SK-N-SH (cell line): ENCODE results near the gene NPC2. TPM values are rescaled to one million over a fixed set of nuclear protein-coding genes. Genes with fewer than 3 reads are reported as not detected.

Experiments
- CTCF ChIA-PET: fragments of 300-600, 350-600 bp; formaldehyde crosslinking; extraction: SDS; loops from one replicate; lab custom pipeline; 2021; lab: Yijun Ruan, JAX
- POLR2A ChIA-PET: fragments of 350-600 bp; sonication (Branson Sonifier 250); formaldehyde crosslinking; extraction: SDS; loops from one replicate; lab custom pipeline; 2020; ENCODE audit warnings: antibody characterized with exemption, inconsistent platforms; lab: Yijun Ruan, JAX
- DNase-seq: peaks from one replicate; pipeline ENCODE4 v3.0.0; 2012
- H2AFZ ChIP-seq: fragments of 200-600 bp; sonication (generic); 2 replicates; pipeline ENCODE4 v1.8.1; 2016; ENCODE audit warnings: antibody characterized with exemption, mild to moderate bottlenecking, low read depth
- H3F3A ChIP-seq: fragments of 200-600 bp; sonication (generic); replicated peaks from 2 replicates; pipeline ENCODE3; 2016; ENCODE audit warnings: antibody characterized with exemption, mild to moderate bottlenecking; ENCODE audit not compliant: insufficient read depth
- H3K27ac ChIP-seq, 2 experiments: fragments of 200-500 bp in 1 of 2; fragments of 200-600 bp in 1 of 2; sonication (Bioruptor generic) in 1 of 2; sonication (generic), shearing (Covaris generic) in 1 of 2; 2 replicates each; pipeline versions ENCODE4 v1.5.1 to v1.6.1; 2014 to 2016; ENCODE audit warnings: low read depth in 2 of 2, inconsistent platforms in 1 of 2, low read length in 1 of 2, mild to moderate bottlenecking in 1 of 2, mixed read lengths in 1 of 2
- H3K27me3 ChIP-seq: fragments of 200-600 bp; sonication (generic), shearing (Covaris generic); 2 replicates; pipeline ENCODE4 v1.6.1; 2016; ENCODE audit warnings: mixed run types; ENCODE audit not compliant: insufficient read depth
- H3K36me3 ChIP-seq, 2 experiments: fragments of 200-500 bp in 1 of 2; fragments of 200-600 bp in 1 of 2; sonication (Bioruptor generic) in 1 of 2; sonication (generic) in 1 of 2; replicated peaks in 1 of 2; 2 replicates each; pipeline versions ENCODE3 to v1.5.1; 2014 to 2016; ENCODE audit warnings: low read length in 1 of 2, mild to moderate bottlenecking in 1 of 2; ENCODE audit not compliant: insufficient read depth in 2 of 2, control insufficient read depth in 1 of 2
- H3K4me1 ChIP-seq, 2 experiments: fragments of 200-500 bp in 1 of 2; fragments of 200-600 bp in 1 of 2; sonication (Bioruptor generic) in 1 of 2; sonication (generic), shearing (Covaris generic) in 1 of 2; 2 replicates each; pipeline versions ENCODE4 v1.5.1 to v1.6.1; 2014 to 2016; ENCODE audit warnings: low read depth in 1 of 2, low read length in 1 of 2, mixed run types in 1 of 2; ENCODE audit not compliant: insufficient read depth in 2 of 2, control insufficient read depth in 1 of 2
- H3K4me2 ChIP-seq: fragments of 200-600 bp; sonication (generic), shearing (Covaris generic); 2 replicates; pipeline ENCODE4 v1.6.1; 2017; ENCODE audit warnings: mixed run types
- H3K4me3 ChIP-seq, 2 experiments: fragments of 200-500 bp in 1 of 2; fragments of 200-600 bp in 1 of 2; sonication (Bioruptor generic) in 1 of 2; sonication (generic), shearing (Covaris generic) in 1 of 2; 2 replicates each; pipeline versions ENCODE4 v1.5.1 to v1.8.1; 2014 to 2016; ENCODE audit warnings: low read depth in 2 of 2, inconsistent platforms in 1 of 2, low read length in 1 of 2, mild to moderate bottlenecking in 1 of 2, mixed read lengths in 1 of 2, moderate library complexity in 1 of 2
- H3K79me2 ChIP-seq: fragments of 200-600 bp; sonication (generic); 2 replicates; pipeline ENCODE4 v1.8.1; 2017; ENCODE audit warnings: mild to moderate bottlenecking; ENCODE audit not compliant: insufficient read depth
- H3K9ac ChIP-seq: fragments of 200-600 bp; sonication (generic); 2 replicates; pipeline ENCODE4 v1.6.1; 2017; ENCODE audit warnings: mixed run types
- H3K9me2 ChIP-seq: fragments of 200-600 bp; sonication (generic); 2 replicates; pipeline ENCODE4 v1.6.1; 2017; ENCODE audit warnings: mixed run types
- H3K9me3 ChIP-seq: fragments of 200-600 bp; sonication (generic); 2 replicates; pipeline ENCODE4 v1.6.1; 2017; ENCODE audit warnings: mixed run types, mild to moderate bottlenecking, moderate library complexity
- H4K20me1 ChIP-seq: fragments of 200-600 bp; sonication (generic); 2 replicates; pipeline ENCODE4 v1.6.1; 2017; ENCODE audit warnings: mild to moderate bottlenecking, mixed run types; ENCODE audit not compliant: insufficient read depth
- CHD2 ChIP-seq: fragments of 150-350 bp; IDR thresholded peaks from 2 replicates; pipeline ENCODE4 v1.6.1; 2018; ENCODE audit warnings: low read length; ENCODE audit not compliant: partially characterized antibody
- ELF1 ChIP-seq: IDR thresholded peaks from 2 replicates; pipeline ENCODE4 v1.4.0; 2012
- EP300 ChIP-seq, 2 experiments: IDR thresholded peaks; 2 replicates each; pipeline versions ENCODE4 v1.4.0 to v1.6.1; 2012; ENCODE audit warnings: borderline replicate concordance in 1 of 2, low read depth in 1 of 2, low read length in 1 of 2
- EZH2phosphoT487 ChIP-seq: fragments of 200-600 bp; sonication (generic); IDR thresholded peaks from 2 replicates; pipeline ENCODE4 v1.6.1; 2017; ENCODE audit warnings: low read depth, mixed run types, mild to moderate bottlenecking, antibody characterized with exemption, moderate library complexity, borderline replicate concordance
- FOXJ3 ChIP-seq: sonication (generic); formaldehyde crosslinking; IDR thresholded peaks from 2 replicates; pipeline ENCODE4 v1.5.1; 2020; ENCODE audit warnings: mild to moderate bottlenecking, missing genetic modification reagents
- GABPA ChIP-seq: IDR thresholded peaks from 2 replicates; pipeline ENCODE4 v1.4.0; 2012; ENCODE audit warnings: low read depth, mild to moderate bottlenecking
- GATA2 ChIP-seq: sonication (generic); formaldehyde crosslinking; IDR thresholded peaks from 2 replicates; pipeline ENCODE4 v1.5.0; 2020; ENCODE audit warnings: mild to moderate bottlenecking, missing genetic modification reagents
- JUND ChIP-seq: IDR thresholded peaks from 2 replicates; pipeline ENCODE4 v1.4.0; 2012
- NFIC ChIP-seq: IDR thresholded peaks from 2 replicates; pipeline ENCODE4 v1.4.0; 2012; ENCODE audit warnings: borderline replicate concordance
- RAD21 ChIP-seq: IDR thresholded peaks from 2 replicates; pipeline ENCODE4 v1.6.1; 2012; ENCODE audit warnings: mild to moderate bottlenecking, low read length
- RCOR1 ChIP-seq: fragments of 150-350 bp; IDR thresholded peaks from 2 replicates; pipeline ENCODE4 v1.6.1; 2017; ENCODE audit warnings: antibody characterized with exemption, low read length
- RFX5 ChIP-seq: IDR thresholded peaks from 2 replicates; pipeline ENCODE4 v1.6.1; 2012; ENCODE audit warnings: mild to moderate bottlenecking, improper control_type of control experiment, low read length
- SIN3A ChIP-seq: IDR thresholded peaks from 2 replicates; pipeline ENCODE4 v1.6.1; 2012; ENCODE audit warnings: low read depth, mild to moderate bottlenecking, low read length, moderate library complexity, borderline replicate concordance
- SMC3 ChIP-seq: IDR thresholded peaks from 2 replicates; pipeline ENCODE4 v1.6.1; 2012; ENCODE audit warnings: low read depth, low read length, improper control_type of control experiment
- USF1 ChIP-seq: IDR thresholded peaks from 2 replicates; pipeline ENCODE4 v1.4.0; 2012; ENCODE audit warnings: low read depth, borderline replicate concordance
- WGBS: methylation state at CpG from one replicate; pipeline ENCODE4 v1.1.6; 2017; ENCODE audit warnings: low lambda C conversion rate; 5-methylcytosine and 5-hydroxymethylcytosine counted together
- polyA plus RNA-seq, 3 experiments: library from polyadenylated mRNA; depleted of rRNA; stranded (reverse); fragments of >200 nt; gene quantifications; 2 replicates each; pipeline ENCODE4 v1.2.3, GENCODE V29; 2012
- TF ChIP-seq, protein P1 (sequence below): IDR thresholded peaks from 2 replicates; pipeline ENCODE4 v1.6.1; 2012; ENCODE audit warnings: mild to moderate bottlenecking, low read depth, low read length, moderate library complexity
- TF ChIP-seq, protein P2 (sequence below): fragments of 150-350 bp; IDR thresholded peaks from 2 replicates; pipeline ENCODE4 v1.6.1; 2016; ENCODE audit warnings: mild to moderate bottlenecking, low read depth, low read length
- TF ChIP-seq, protein P3 (sequence below): fragments of 150-350 bp; IDR thresholded peaks from 2 replicates; pipeline ENCODE4 v1.6.1; 2017; ENCODE audit warnings: antibody characterized with exemption, low read length, low read depth, borderline replicate concordance
- TF ChIP-seq, protein P4 (sequence below): IDR thresholded peaks from 2 replicates; pipeline ENCODE4 v1.4.0; 2012; ENCODE audit warnings: low read depth

The NPC2 gene
- polyA plus RNA-seq, 1 of the 3 experiments (the other 2 are of a cell fraction), result 522 TPM

- TF ChIP-seq, protein P1, sequence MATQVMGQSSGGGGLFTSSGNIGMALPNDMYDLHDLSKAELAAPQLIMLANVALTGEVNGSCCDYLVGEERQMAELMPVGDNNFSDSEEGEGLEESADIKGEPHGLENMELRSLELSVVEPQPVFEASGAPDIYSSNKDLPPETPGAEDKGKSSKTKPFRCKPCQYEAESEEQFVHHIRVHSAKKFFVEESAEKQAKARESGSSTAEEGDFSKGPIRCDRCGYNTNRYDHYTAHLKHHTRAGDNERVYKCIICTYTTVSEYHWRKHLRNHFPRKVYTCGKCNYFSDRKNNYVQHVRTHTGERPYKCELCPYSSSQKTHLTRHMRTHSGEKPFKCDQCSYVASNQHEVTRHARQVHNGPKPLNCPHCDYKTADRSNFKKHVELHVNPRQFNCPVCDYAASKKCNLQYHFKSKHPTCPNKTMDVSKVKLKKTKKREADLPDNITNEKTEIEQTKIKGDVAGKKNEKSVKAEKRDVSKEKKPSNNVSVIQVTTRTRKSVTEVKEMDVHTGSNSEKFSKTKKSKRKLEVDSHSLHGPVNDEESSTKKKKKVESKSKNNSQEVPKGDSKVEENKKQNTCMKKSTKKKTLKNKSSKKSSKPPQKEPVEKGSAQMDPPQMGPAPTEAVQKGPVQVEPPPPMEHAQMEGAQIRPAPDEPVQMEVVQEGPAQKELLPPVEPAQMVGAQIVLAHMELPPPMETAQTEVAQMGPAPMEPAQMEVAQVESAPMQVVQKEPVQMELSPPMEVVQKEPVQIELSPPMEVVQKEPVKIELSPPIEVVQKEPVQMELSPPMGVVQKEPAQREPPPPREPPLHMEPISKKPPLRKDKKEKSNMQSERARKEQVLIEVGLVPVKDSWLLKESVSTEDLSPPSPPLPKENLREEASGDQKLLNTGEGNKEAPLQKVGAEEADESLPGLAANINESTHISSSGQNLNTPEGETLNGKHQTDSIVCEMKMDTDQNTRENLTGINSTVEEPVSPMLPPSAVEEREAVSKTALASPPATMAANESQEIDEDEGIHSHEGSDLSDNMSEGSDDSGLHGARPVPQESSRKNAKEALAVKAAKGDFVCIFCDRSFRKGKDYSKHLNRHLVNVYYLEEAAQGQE, result no peak
- peak; percentile 70 for TF ChIP-seq CHD2
- no peak; the same call in 1 of the 2 replicates for TF ChIP-seq GABPA
- TF ChIP-seq EZH2phosphoT487, result no peak
- TF ChIP-seq, protein P2, sequence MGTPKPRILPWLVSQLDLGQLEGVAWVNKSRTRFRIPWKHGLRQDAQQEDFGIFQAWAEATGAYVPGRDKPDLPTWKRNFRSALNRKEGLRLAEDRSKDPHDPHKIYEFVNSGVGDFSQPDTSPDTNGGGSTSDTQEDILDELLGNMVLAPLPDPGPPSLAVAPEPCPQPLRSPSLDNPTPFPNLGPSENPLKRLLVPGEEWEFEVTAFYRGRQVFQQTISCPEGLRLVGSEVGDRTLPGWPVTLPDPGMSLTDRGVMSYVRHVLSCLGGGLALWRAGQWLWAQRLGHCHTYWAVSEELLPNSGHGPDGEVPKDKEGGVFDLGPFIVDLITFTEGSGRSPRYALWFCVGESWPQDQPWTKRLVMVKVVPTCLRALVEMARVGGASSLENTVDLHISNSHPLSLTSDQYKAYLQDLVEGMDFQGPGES, result peak; percentile 69
- 0 out of 2 replicates have a peak, but pooled peaks have one; percentile 45 for TF ChIP-seq USF1
- TF ChIP-seq RFX5, result no peak; the same call in 1 of the 2 replicates
- TF ChIP-seq RCOR1, result no peak
- TF ChIP-seq JUND, result no peak
- no peak for TF ChIP-seq GATA2
- TF ChIP-seq, all 33 proteins: peak for 11
Measured at GRCh38 chr14:74493343-74494261, 497 bp upstream of the NPC2 start, which contains the start of gene ISCA2 (continued).

DNA sequence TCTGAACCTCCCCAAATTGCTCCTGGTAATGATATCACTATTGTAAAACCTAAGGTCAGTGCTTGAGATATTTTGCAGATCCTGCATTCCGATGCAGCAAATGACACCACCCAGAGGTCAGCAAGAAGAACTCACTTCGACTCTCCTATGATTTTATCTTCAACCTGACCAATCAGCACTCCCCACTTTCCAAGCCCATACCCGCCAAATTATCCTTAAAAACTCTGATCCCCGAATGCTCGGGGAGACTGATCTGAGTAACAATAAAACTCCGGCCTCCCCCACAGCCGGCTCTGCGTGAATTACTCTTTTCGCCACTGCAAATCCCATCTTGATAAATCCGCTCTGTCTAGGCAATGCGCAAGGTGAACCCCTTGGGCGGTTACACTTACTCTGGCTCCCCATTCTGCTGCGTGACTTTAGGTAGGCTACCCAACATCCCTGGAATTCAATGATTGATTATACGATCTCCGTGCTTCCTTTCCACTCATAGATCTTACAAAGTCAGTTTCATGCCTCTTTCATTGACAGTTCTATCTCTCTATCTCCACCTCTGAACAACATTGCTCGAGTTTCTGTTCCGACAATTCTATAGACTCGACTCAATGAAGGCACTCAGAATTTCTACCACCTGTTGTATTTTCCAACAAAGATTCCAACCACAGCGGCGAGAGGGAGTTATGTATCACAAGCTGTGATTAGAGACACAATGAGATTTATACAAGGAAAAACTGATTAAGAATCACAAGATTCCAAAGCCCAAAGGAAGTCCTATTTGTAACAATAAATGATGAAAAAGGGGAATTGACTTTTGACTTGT lies 939 bp downstream of the NPC2 start:
- POLR2A ChIA-PET, result interaction anchor here (1.1 kb wide), 1 partner anchor 66 kb away, joined by 3 read pairs; no protein-coding TSS in a partner anchor
- Histone ChIP-seq H2AFZ (peak overlapping the region; percentile 92), H3K4me1 (peaks cover 13 to 20% of the 10 kb centered on the region in 2 experiments; a peak in 3 of 4 replicates), H3K27ac (peak overlapping the region in 1 of 2 experiments; percentile 80; a peak in 2 of 4 replicates), H3K9me2 (no peaks in the 10 kb centered on the region), H3K4me2 (peak overlapping the region; percentile 96), H3K9ac (peak overlapping the region; percentile 74; the same call in 1 of the 2 replicates), H4K20me1 (no peaks in the 10 kb centered on the region), H3K79me2 (peaks cover 53% of the 10 kb centered on the region), H3K36me3 (peaks cover 0 to 9% of the 10 kb centered on the region in 2 experiments), H3K9me3 (no peaks in the 10 kb centered on the region), H3K4me3 (peak overlapping the region; percentile 87 to 91), H3F3A (peaks cover 49% of the 10 kb centered on the region), H3K27me3 (no peaks in the 10 kb centered on the region)
- CTCF ChIA-PET, result interaction anchor here (1.0 to 11.1 kb wide), 4 partner anchors 10 to 130 kb away, joined by 3 to 126 read pairs (median 5); partner anchors contain the start of gene LTBP2
- no peak for DNase-seq
- 22% methylated on average over 20 of the region's 20 CpGs for WGBS
- TF ChIP-seq, protein P3, sequence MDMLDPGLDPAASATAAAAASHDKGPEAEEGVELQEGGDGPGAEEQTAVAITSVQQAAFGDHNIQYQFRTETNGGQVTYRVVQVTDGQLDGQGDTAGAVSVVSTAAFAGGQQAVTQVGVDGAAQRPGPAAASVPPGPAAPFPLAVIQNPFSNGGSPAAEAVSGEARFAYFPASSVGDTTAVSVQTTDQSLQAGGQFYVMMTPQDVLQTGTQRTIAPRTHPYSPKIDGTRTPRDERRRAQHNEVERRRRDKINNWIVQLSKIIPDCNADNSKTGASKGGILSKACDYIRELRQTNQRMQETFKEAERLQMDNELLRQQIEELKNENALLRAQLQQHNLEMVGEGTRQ, result no peak
- TF ChIP-seq NFIC, result no peak
- TF ChIP-seq SIN3A, result 0 out of 2 replicates have a peak, but pooled peaks have one; percentile 15
- no peak for TF ChIP-seq EP300 (IDR thresholded peaks at IDR 0.05; ENCODE audit: borderline replicate concordance in 1 of 2, low read depth in 1 of 2, low read length in 1 of 2)
- TF ChIP-seq, protein P4, sequence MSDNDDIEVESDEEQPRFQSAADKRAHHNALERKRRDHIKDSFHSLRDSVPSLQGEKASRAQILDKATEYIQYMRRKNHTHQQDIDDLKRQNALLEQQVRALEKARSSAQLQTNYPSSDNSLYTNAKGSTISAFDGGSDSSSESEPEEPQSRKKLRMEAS, result no peak
- TF ChIP-seq, protein P2, result no peak
- no peak for TF ChIP-seq ELF1
- TF ChIP-seq CHD2, result no peak
- 0 out of 2 replicates have a peak, but pooled peaks have one; percentile 9 for TF ChIP-seq SMC3
- no peak for TF ChIP-seq FOXJ3 (CRISPR knock-in tag)
- peak; percentile 45 for TF ChIP-seq RAD21
